ENCODE measurements around the gene DIMT1. TPM values are rescaled to one million over a fixed set of nuclear protein-coding genes. Genes with fewer than 3 reads are reported as not detected.
A peak's percentile ranks its signal among the peaks of the same experiment; 100 is the strongest.

The DIMT1 gene
- polyA plus RNA-seq, 3 donors = 33.4 to 37.6 (median 36.0) TPM

DNA sequence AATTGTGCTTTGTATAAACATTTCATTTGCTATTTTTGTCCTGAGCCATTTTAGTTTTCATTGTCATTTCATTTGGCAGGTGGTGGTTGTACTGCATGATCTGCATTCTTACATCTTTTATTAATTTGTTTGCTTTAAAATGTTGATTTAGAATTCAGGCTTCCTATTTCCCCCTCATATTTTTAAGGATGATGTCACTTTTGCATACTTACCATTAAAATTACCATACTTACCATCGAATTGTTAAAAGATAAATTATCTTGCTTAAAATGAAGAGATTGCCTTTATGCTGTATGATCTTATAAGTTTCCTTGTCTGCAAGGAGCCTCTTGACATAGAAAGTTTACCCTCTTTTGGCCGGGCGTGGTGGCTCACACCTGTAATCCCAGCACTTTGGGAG is 31.1 kb downstream of the DIMT1 start:
- DNase-seq (ENCODE audit: low read depth in 3 of 3, low spot score in 2 of 3) = no peak

DNA sequence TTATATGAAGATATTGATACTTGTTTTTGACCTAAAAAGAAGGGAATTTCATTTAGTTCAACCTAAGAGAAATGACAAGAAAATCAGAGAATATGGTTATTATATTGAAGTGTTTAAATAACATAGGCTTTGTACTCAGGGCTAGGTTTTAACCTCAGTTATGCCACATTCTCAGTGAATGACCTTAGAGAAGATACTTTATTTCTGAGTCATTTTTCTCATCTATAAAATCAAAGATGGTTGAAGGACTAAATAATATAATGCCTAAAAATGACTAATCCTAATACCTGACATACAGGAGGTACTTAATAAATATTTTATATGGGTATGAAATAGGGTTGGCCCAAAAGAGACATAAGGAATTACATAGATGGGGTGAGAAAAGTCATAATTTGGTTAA is 32.3 kb downstream of the DIMT1 start:
- no peak for DNase-seq (ENCODE audit: low read depth in 3 of 3, low spot score in 2 of 3)

DNA sequence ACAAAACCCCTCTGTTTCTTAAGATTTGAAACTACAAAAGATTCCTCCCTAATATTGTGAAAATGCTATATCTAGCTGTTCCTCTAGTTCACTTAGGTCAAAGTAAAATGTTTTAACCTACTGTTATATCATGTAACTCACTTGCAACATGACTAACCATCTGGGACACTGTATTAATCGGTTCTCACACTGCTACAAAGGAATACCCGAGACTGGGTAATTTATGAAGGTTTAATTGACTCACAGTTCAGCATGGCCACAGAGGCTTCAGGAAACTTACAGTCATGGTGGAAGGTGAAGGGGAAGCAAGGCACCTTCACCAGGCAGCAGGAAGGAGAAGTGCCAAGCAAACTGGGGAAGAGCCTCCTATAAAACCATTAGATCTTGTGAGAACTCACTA is 34.7 kb downstream of the DIMT1 start:
- no peak for DNase-seq (ENCODE audit: low read depth in 3 of 3, low spot score in 2 of 3)

- no peak for DNase-seq (ENCODE audit: low read depth in 3 of 3, low spot score in 2 of 3)
Observed at GRCh38 chr5:62362701-62363100, 41.0 kb downstream of the DIMT1 start.

DNA sequence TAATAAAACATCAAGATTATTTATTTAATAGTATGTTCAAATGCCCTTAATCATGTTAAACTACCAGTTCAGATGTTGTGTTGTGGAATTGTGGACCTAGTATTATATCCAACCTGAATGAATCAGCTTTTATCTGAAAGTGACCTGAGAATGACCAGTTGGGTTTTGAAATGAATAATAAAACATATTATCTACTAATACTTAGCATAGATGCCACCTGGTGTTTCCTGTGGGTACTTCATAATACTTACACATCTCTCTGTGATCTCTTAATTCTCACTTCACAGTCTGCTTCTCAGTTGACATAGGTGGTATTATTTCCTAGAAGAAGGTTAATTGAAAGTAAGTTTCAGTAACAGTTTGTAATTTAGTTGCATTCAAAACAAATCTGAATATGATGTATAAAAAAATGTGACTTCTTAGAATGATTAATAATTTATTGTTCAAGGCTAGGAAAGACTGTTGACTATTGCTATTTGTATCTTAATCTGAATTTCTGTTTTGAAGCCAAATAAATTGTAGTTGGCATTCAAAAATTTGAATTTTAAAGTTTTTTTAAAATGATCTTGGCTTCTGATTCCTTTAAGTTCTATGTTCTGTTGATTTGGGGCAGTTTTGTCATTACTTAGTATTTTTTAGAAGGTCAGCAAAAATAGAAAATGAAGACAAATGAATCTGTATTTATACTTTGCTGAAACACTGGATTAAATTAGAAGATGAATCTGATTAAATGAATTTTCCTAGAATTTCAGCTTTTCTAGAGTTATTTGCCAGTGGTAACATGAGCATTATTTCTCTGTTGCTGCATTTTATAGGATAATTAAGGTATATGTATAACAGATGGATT is 49.5 kb downstream of the DIMT1 start:
- peak in 2 of 3 donors; percentile 10 to 21 for DNase-seq (ENCODE audit: low read depth in 3 of 3, low spot score in 2 of 3)

- no peak for DNase-seq (ENCODE audit: low read depth in 3 of 3, low spot score in 2 of 3)
Observed at GRCh38 chr5:62348723-62349481, 54.8 kb downstream of the DIMT1 start.

- no peak for DNase-seq (ENCODE audit: low read depth in 3 of 3, low spot score in 2 of 3)
Observed at GRCh38 chr5:62347928-62348327, 55.8 kb downstream of the DIMT1 start.

DNA sequence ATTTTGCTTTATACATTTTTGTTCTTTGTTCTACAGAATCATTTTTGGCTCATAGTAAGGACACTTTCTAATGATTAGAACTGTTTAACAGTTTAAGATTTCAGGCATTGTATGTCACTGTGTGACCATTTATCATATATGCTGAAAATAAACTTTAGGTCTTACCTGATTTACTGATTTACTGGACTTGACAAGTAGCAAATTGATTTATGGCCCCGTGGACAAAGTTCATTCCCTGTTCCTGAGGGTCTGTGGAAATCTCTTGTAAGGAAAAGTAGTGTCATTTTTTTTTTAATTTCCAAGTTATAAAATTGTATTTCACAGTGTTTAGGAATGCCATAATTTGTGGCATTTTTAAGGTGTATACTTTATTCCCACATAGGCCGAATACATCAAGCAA is 57.0 kb downstream of the DIMT1 start:
- no peak for DNase-seq (ENCODE audit: low read depth in 3 of 3, low spot score in 2 of 3)

DNA sequence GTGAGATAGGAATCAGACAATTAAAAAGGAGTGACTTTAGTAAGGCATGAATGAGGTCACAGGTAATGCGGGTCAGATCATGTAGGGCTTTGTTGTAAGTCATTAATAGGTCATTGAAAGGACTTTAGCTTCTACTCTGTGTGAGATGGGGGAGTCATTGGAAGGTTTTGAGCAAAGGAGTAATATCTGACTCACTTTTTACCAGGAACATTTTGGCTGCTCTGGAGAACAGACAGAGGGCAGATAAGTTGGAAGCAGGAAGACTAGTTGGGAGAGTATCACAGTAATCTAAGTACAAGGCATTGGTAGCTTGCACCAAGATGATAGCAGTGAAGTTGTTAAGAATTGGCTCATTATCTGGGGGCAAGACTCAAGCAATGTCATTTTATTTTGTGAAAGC is 60.3 kb downstream of the DIMT1 start:
- DNase-seq (ENCODE audit: low read depth in 3 of 3, low spot score in 2 of 3) = no peak

- no peak for DNase-seq (ENCODE audit: low read depth in 3 of 3, low spot score in 2 of 3)
Observed at GRCh38 chr5:62342476-62342837, 61.2 kb downstream of the DIMT1 start.

DNA sequence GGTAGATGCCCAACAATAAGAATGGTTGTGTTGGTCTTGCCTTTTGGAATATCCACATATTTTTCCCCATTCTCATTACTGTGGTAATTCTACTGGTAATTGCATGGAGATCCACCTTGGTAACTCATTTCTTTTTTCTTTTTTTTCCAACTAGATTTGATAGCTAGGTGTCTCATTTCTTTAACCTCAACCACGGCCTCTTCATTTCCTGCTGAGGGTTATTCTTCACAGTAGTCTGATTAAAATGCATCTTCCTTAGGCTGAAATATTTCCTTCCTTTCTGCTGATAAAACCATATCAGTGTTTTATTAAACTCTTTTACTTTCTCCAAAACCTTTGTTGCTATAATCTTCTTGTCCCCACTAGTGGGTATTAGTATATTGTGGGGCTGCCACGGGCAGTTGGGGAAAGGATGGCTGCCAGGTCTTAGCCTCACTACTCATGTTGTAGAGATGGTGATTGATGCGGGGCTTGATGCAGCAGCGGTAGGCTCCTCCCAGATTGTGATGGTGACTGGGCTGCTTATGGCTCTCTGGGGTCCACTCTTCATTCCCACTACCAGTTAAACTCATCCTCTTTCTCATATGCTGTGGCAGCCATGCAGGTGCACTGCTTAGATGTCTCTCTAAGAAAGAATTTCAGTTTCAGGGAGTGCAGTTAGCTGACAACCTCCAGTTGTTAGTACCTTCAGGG is 61.8 kb downstream of the DIMT1 start:
- no peak for DNase-seq (ENCODE audit: low read depth in 3 of 3, low spot score in 2 of 3)

DNA sequence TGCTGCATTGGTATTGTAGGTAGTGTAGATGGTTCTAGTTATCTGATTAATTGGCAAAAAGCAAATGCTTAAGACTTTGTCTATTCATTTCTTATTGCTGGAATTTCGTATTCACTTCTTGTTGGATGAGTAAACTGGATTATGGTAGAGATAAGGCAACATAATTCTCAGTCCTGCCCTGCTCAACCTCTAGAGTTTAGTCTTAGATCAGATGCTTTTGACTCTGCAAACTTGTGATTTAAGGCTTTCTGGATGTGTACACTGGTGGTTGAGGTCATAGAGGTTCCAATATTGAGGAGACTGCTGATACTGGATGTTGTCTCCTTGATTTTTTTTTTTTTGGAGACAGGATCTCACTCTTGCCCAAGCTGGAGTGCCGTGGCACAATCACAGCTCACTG is 62.7 kb downstream of the DIMT1 start:
- no peak for DNase-seq (ENCODE audit: low read depth in 3 of 3, low spot score in 2 of 3)

DNA sequence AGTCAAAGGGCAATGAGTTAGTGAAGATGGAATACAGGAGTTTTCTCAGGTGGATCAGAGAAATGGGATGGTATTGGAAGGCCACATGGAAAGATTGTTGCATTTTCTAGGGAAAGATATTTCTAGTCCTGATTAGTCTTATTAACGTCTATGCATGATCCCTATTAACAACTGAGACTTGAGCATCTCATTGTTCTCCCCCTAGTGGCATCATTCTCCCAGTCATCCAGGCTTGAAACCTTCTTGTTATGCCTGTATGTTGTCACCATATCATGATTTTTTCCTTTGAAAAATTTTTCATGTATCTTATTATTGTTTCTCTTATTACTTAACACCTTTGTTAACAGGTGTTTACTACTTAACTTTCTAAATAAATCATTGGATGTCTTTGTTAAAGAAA is 63.3 kb downstream of the DIMT1 start:
- DNase-seq (ENCODE audit: low read depth in 3 of 3, low spot score in 2 of 3) = no peak

Other genes starting within 250 kb of the DIMT1 start
- gene KIF2A, start 97.7 kb downstream of the DIMT1 start, polyA plus RNA-seq (ENCODE audit: insufficient read length in 3 of 3) = 10 to 100 TPM; 54.8 to 65.2 (median 60.1) TPM
- 10 to 100 TPM; 38.3 to 41.5 (median 38.3) TPM for gene IPO11, start 8.9 kb upstream of the DIMT1 start, polyA plus RNA-seq (ENCODE audit: insufficient read length in 3 of 3)
- gene LRRC70, start 174.9 kb upstream of the DIMT1 start, polyA plus RNA-seq (ENCODE audit: insufficient read length in 3 of 3) = 1 to 10 TPM; 7.0 to 7.5 (median 7.1) TPM